ENCODE results near the gene DNAJC17.

DNA sequence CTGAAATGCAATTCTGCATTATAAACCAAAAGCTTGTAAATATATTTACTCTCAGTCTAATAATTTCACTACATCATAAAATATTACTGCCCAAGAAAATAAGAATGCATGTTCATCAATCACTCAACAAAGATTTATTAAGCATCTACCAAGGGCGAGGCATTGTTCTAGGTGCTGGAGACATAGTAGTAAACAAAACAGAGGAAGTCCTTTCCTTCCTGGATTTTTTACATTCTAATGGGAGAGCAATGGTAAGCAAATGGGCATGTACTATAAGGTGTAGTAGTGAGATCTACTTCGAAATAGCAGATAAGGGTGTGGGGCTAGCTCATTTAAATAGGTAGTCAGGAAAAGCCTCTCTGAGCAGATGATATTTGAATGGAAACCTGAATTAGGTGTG lies 11.2 kb downstream of the DNAJC17 start:
- TF ChIP-seq EP300 (IDR thresholded peaks at IDR 0.05; ENCODE audit: low read depth): no peak
- TF ChIP-seq POLR2A (IDR thresholded peaks at IDR 0.05): no peak
- TF ChIP-seq, protein P1, sequence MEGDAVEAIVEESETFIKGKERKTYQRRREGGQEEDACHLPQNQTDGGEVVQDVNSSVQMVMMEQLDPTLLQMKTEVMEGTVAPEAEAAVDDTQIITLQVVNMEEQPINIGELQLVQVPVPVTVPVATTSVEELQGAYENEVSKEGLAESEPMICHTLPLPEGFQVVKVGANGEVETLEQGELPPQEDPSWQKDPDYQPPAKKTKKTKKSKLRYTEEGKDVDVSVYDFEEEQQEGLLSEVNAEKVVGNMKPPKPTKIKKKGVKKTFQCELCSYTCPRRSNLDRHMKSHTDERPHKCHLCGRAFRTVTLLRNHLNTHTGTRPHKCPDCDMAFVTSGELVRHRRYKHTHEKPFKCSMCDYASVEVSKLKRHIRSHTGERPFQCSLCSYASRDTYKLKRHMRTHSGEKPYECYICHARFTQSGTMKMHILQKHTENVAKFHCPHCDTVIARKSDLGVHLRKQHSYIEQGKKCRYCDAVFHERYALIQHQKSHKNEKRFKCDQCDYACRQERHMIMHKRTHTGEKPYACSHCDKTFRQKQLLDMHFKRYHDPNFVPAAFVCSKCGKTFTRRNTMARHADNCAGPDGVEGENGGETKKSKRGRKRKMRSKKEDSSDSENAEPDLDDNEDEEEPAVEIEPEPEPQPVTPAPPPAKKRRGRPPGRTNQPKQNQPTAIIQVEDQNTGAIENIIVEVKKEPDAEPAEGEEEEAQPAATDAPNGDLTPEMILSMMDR (IDR thresholded peaks at IDR 0.05): no peak
